ENCODE data around the gene EXOSC10.
"Not testable (repeated sequence)": the region's sequence is repeated elsewhere in the genome, so short reads cannot be mapped to it uniquely, and the experiment has no call there.

The EXOSC10 gene

GRCh38 chr1:11042995-11043874 lies 56.4 kb downstream of the EXOSC10 start:
- H3K4me1 ChIP-seq (ENCODE audit: control insufficient read depth, insufficient read depth, low read length, poor library complexity, severe bottlenecking): no peaks in the 10 kb centered on the region
- no peak overlapping the region for H3K27ac ChIP-seq (ENCODE audit: low read depth, low read length, severe bottlenecking)
- WGBS, 2 experiments (ENCODE audit: insufficient coverage in 2 of 2): 89 to 90% methylated on average over 11 to 12 of the region's 19 CpGs
- no peaks in the 10 kb centered on the region for H3K36me3 ChIP-seq (ENCODE audit: control insufficient read depth, insufficient read depth, low read length)
- H3K9me3 ChIP-seq (ENCODE audit: control insufficient read depth, low read length): no peaks in the 10 kb centered on the region
- no peak overlapping the region for H3K4me3 ChIP-seq (ENCODE audit: extremely low read depth, insufficient read depth, low read length, poor library complexity, severe bottlenecking)

- Histone ChIP-seq H3K9me3 (ENCODE audit: control insufficient read depth, low read length) (no peaks in the 10 kb centered on the region), H3K4me1 (ENCODE audit: control insufficient read depth, insufficient read depth, low read length, poor library complexity, severe bottlenecking) (no peaks in the 10 kb centered on the region)
- WGBS, 2 experiments (ENCODE audit: insufficient coverage in 2 of 2): 68 to 79% methylated on average over 3 of the region's 3 CpGs
Observed at GRCh38 chr1:11042065-11042464, 57.6 kb downstream of the EXOSC10 start.

DNA sequence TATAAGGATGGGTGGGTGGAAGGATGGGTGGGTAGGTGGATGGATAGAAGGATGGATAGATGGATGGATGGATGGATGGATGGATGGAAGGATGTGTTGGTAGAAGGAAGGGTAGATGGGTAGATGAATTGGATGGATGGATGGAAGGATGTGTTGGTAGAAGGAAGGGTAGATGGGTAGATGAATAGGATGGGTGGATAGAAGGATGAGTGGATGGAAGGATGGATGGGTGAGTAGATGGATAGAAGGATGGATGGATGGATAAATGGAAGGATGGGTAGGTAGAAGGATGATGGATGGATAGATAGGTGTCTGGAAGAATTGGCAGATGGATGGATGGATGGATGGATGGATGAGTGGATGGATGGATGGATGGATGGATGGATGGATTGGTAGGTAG lies 58.6 kb downstream of the EXOSC10 start:
- Histone ChIP-seq H3K27ac (ENCODE audit: low read depth, low read length, severe bottlenecking) (no peak overlapping the region), H3K36me3 (ENCODE audit: control insufficient read depth, insufficient read depth, low read length) (no peaks in the 10 kb centered on the region), H3K4me3 (ENCODE audit: extremely low read depth, insufficient read depth, low read length, poor library complexity, severe bottlenecking) (no peak overlapping the region), H3K9me3 (ENCODE audit: control insufficient read depth, low read length) (no peaks in the 10 kb centered on the region), H3K4me1 (ENCODE audit: control insufficient read depth, insufficient read depth, low read length, poor library complexity, severe bottlenecking) (no peaks in the 10 kb centered on the region)

More at GRCh38 chr1:11042065-11042464, 57.6 kb downstream of the EXOSC10 start:
- no peaks in the 10 kb centered on the region for H3K36me3 ChIP-seq (ENCODE audit: control insufficient read depth, insufficient read depth, low read length)
- H3K4me3 ChIP-seq (ENCODE audit: extremely low read depth, insufficient read depth, low read length, poor library complexity, severe bottlenecking): no peak overlapping the region
- no peak overlapping the region for H3K27ac ChIP-seq (ENCODE audit: low read depth, low read length, severe bottlenecking)

DNA sequence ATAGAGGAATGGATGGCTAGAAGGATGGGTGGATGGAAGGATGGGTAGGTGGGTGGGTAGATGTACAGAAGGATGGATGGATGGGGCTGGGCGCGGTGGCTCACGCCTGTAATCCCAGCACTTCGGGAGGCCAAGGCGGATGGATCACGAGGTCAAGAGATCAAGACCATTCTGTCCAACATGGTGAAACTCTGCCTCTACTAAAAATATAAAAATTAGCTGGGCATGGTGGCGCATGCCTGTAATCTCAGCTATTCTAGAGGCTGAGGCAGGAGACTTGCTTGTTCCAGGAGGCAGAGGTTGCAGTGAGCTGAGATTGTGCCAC lies 59.6 kb downstream of the EXOSC10 start:
- not testable (repeated sequence) for H3K9me3 ChIP-seq (ENCODE audit: control insufficient read depth, low read length); H3K4me1 ChIP-seq (ENCODE audit: control insufficient read depth, insufficient read depth, low read length, poor library complexity, severe bottlenecking); H3K27ac ChIP-seq (ENCODE audit: low read depth, low read length, severe bottlenecking); H3K36me3 ChIP-seq (ENCODE audit: control insufficient read depth, insufficient read depth, low read length); H3K4me3 ChIP-seq (ENCODE audit: extremely low read depth, insufficient read depth, low read length, poor library complexity, severe bottlenecking)
- WGBS, 2 experiments (ENCODE audit: insufficient coverage in 2 of 2): 80% methylated on average over 4 to 7 of the region's 7 CpGs

- no peaks in the 10 kb centered on the region for H3K4me1 ChIP-seq (ENCODE audit: control insufficient read depth, insufficient read depth, low read length, poor library complexity, severe bottlenecking)
- no peak overlapping the region for H3K4me3 ChIP-seq (ENCODE audit: extremely low read depth, insufficient read depth, low read length, poor library complexity, severe bottlenecking)
- no peaks in the 10 kb centered on the region for H3K36me3 ChIP-seq (ENCODE audit: control insufficient read depth, insufficient read depth, low read length)
- no peaks in the 10 kb centered on the region for H3K9me3 ChIP-seq (ENCODE audit: control insufficient read depth, low read length)
- 74 to 85% methylated on average over 2 of the region's 2 CpGs for WGBS, 2 experiments (ENCODE audit: insufficient coverage in 2 of 2)
- no peak overlapping the region for H3K27ac ChIP-seq (ENCODE audit: low read depth, low read length, severe bottlenecking)
Observed at GRCh38 chr1:11039351-11040104, 60.1 kb downstream of the EXOSC10 start.

- WGBS, 2 experiments (ENCODE audit: insufficient coverage in 2 of 2): 0 to 6% methylated on average over 6 of the region's 8 CpGs
- H3K4me3 ChIP-seq (ENCODE audit: extremely low read depth, insufficient read depth, low read length, poor library complexity, severe bottlenecking): no peak overlapping the region
- H3K9me3 ChIP-seq (ENCODE audit: control insufficient read depth, low read length): no peaks in the 10 kb centered on the region
- H3K36me3 ChIP-seq (ENCODE audit: control insufficient read depth, insufficient read depth, low read length): no peaks in the 10 kb centered on the region
- H3K4me1 ChIP-seq (ENCODE audit: control insufficient read depth, insufficient read depth, low read length, poor library complexity, severe bottlenecking): no peaks in the 10 kb centered on the region
- no peak overlapping the region for H3K27ac ChIP-seq (ENCODE audit: low read depth, low read length, severe bottlenecking)
Observed at GRCh38 chr1:11037740-11038182, 61.9 kb downstream of the EXOSC10 start.

DNA sequence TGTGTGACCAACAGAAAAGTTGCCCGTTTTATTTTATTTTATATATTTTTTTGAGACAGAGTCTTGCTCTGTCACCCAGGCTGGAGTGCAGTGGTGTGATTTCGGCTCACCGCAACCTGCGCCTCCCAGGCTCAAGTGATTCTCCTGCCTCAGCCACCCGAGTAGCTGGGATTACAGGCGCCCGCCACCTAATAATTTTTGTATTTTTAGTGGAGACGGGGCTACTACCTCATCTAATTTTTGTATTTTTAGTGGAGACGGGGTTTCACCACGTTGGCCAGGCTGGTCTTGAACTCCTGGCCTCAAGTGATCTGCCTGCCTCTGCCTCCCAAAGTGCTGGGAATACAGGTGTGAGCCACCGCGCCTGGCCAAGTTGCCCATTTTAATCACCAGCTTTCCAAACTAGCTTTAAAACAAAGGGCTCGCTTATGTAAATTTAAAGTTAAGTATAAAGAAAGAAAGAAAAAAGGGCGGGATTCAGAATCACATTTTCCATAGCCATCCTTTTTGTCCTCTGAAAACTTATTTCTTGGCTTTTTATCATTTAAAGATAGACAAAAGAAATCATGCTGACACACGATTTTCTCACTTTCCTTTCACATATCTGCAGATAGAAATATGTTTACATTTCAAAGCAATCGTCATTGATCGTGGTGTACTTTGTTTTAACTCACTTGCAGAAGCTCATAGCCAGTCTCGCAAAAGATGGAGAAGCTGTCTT lies 62.5 kb downstream of the EXOSC10 start:
- H3K27ac ChIP-seq (ENCODE audit: low read depth, low read length, severe bottlenecking); H3K36me3 ChIP-seq (ENCODE audit: control insufficient read depth, insufficient read depth, low read length); H3K4me3 ChIP-seq (ENCODE audit: extremely low read depth, insufficient read depth, low read length, poor library complexity, severe bottlenecking); H3K9me3 ChIP-seq (ENCODE audit: control insufficient read depth, low read length); H3K4me1 ChIP-seq (ENCODE audit: control insufficient read depth, insufficient read depth, low read length, poor library complexity, severe bottlenecking): not testable (repeated sequence)
- 63 to 65% methylated on average over 8 to 12 of the region's 18 CpGs for WGBS, 2 experiments (ENCODE audit: insufficient coverage in 2 of 2)

DNA sequence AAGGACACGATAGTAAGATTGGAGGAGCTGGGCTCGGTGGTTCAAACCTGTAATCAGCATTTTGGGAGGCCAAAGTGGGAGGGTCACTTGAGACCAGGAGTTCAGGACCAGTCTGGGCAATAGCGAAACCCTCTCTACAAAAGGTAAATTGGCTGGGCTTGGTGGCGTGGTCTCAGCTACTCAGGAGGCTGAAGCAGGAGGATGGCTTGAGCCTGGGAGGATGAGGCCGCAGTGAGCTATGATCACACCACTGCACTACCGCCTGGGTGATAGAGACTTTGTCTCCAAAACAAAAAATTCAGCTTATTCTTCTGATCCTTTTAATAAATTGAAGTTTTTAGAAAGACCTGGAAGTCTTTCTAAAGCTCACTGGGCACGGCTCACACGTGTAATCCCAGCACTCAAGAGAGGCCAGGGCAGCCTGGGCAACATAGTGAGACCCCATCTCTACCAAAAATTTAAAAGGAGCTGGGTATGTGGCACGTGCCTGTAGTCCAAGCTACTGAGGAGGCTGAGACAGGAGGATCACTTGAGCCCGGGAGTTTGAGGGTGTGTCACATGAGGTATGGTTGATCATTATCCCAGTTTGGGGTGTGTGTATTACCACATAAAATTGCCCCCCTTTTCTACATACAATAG lies 67.9 kb downstream of the EXOSC10 start:
- Histone ChIP-seq H3K4me1 (ENCODE audit: control insufficient read depth, insufficient read depth, low read length, poor library complexity, severe bottlenecking) (no peaks in the 10 kb centered on the region), H3K4me3 (ENCODE audit: extremely low read depth, insufficient read depth, low read length, poor library complexity, severe bottlenecking) (no peak overlapping the region), H3K27ac (ENCODE audit: low read depth, low read length, severe bottlenecking) (no peak overlapping the region), H3K36me3 (ENCODE audit: control insufficient read depth, insufficient read depth, low read length) (peaks cover 13% of the 10 kb centered on the region), H3K9me3 (ENCODE audit: control insufficient read depth, low read length) (no peaks in the 10 kb centered on the region)
- 90 to 97% methylated on average over 5 to 7 of the region's 10 CpGs for WGBS, 2 experiments (ENCODE audit: insufficient coverage in 2 of 2)

GRCh38 chr1:11030865-11031264 lies 68.8 kb downstream of the EXOSC10 start:
- Histone ChIP-seq H3K9me3 (ENCODE audit: control insufficient read depth, low read length) (no peaks in the 10 kb centered on the region), H3K4me1 (ENCODE audit: control insufficient read depth, insufficient read depth, low read length, poor library complexity, severe bottlenecking) (no peaks in the 10 kb centered on the region), H3K27ac (ENCODE audit: low read depth, low read length, severe bottlenecking) (no peak overlapping the region), H3K4me3 (ENCODE audit: extremely low read depth, insufficient read depth, low read length, poor library complexity, severe bottlenecking) (no peak overlapping the region), H3K36me3 (ENCODE audit: control insufficient read depth, insufficient read depth, low read length) (peaks cover 22% of the 10 kb centered on the region)
- 93 to 94% methylated on average over 1 to 8 of the region's 9 CpGs for WGBS, 2 experiments (ENCODE audit: insufficient coverage in 2 of 2)

GRCh38 chr1:11028018-11028417 lies 71.7 kb downstream of the EXOSC10 start:
- 100% methylated on average over 3 of the region's 3 CpGs; no CpG with 5 or more reads in 1 of the 2 experiments for WGBS, 2 experiments (ENCODE audit: insufficient coverage in 2 of 2)
- no peak overlapping the region for H3K27ac ChIP-seq (ENCODE audit: low read depth, low read length, severe bottlenecking)
- H3K36me3 ChIP-seq (ENCODE audit: control insufficient read depth, insufficient read depth, low read length): peaks cover 47% of the 10 kb centered on the region
- no peak overlapping the region for H3K4me3 ChIP-seq (ENCODE audit: extremely low read depth, insufficient read depth, low read length, poor library complexity, severe bottlenecking)
- H3K4me1 ChIP-seq (ENCODE audit: control insufficient read depth, insufficient read depth, low read length, poor library complexity, severe bottlenecking): no peaks in the 10 kb centered on the region
- H3K9me3 ChIP-seq (ENCODE audit: control insufficient read depth, low read length): no peaks in the 10 kb centered on the region
